HK-2 (cell line): ENCODE data around the gene OR51E2.

Experiments used
- DNase-seq: peaks from one replicate; pipeline ENCODE4 v3.0.0-alpha.2; 2018; ENCODE audit not compliant: unreplicated experiment

Gene OR51E2

DNA sequence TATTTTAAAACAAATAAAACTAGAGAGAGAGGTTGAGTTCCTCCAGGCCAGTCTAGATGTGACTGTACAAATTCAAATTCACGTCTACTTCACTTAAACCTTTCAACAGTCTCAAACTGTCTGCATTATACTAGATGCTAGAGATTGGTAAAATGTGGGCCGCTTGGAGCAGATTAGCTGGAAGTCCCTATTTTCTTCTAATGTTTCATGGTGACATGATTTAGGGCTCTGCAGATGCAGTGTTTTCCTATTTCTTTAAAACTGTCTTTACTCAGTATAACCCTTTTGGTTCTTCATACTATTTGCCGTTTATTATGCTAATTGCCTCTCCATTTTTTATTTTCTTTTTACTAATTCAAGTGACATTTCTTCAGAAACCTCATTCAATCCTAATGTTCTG is 33.5 kb downstream of the OR51E2 start:
- no peak for DNase-seq

DNA sequence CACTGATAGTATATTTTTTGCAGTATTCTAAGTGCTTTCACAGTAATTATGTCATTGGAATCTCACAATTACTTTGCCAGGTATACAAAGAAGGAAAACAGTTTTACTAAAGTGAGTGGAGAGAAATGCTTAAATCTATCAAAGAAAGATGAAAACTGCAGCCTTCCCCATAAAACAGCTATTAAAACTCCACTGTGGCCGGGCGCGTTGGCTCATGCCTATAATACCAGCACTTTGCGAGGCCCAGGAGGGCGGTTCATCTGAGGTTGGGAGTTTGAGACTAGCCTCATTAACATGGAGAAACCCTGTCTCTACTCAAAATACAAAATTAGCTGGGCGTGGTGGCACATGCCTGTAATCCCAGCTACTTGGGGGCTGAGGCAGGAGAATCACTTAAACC is 34.8 kb downstream of the OR51E2 start:
- DNase-seq, result no peak

DNA sequence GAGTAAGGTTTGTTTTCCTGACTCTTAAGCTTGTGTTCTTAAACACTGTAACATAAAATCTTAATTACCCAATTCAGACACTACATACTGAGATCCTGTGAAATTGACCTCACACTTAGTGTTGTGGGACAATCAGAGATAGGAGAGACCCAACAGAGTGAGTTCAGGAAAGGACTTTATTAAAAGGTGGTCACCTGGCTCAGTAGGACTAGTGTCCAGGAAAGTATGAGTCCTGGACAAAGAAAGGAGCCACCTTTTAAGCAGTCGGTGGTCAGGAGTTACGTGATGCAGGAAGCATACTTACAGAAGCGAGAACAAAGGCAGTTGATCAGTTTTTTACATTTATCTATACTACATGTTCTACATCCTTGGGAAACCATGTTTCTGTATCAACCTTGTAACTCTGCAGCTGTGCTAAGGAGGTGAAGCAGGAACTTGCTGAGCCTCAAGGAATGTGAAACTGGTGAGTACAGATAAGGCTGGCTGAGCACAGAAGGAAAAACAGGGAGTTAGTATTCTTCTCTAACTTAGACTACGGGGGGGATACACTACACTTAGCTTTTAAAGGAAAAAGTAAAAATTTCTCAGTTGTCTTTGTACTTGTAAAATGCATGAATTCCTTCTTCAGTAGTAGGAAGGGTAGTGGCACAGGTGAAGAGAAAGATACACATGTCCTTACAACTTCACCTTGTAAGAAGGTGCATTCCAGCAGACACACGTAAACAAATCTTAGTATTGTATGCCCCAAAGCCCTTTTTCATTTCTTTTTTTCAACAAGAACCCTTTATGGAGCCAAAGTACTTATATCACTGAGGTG is 38.8 kb downstream of the OR51E2 start:
- DNase-seq, result no peak

GRCh38 chr11:4654635-4655369 is 42.9 kb downstream of the OR51E2 start:
- DNase-seq, result no peak

- DNase-seq, result no peak
Observed at GRCh38 chr11:4647766-4648165, 49.9 kb downstream of the OR51E2 start.

GRCh38 chr11:4645974-4646373 is 51.7 kb downstream of the OR51E2 start:
- DNase-seq, result no peak

- DNase-seq, result no peak
Observed at GRCh38 chr11:4644233-4644632, 53.4 kb downstream of the OR51E2 start.

DNA sequence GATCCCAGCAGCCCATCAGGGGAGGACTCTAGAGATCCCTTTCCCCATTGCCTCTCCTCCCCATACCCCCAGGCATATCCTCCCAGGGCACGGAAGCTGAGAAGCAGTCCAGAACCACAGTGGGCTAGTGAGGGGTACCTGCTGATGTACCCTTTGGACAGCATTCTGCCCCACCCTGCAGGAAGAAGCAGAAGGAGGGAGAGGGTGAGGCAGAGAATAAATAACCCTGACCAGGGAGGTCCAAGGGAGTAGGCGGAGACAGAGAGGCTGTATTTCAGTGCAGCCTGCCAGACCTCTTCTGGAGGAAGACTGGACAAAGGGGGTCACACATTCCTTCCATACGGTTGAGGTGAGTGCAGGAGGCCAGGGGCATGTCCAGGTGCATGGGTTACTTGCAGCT is 54.0 kb downstream of the OR51E2 start, which contains the start of gene OR51E1:
Gene OR51E1 (plus strand): TSS at position 301 of the 400 bp plus-strand sequence. CDS start 8,545 bp downstream, outside the sequence.
- DNase-seq, result no peak

DNA sequence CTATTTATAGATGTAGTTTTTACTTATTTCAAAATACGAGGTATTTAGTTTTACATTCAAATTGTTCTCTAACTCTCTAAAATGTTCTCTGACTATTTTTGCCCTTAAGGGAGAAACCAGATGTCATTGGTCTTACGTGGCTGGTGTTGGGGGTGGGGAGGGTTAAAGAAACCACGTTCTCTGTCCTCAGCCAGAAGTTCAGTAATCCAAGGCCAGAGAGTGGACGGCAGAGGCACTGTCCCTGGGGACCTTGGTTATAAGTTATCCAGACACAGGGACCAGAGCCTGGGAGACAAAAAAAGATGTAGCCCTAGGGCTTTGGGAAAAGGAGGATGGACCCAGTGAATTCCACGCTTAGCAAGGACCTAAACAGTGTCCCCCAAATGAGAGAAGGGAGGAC is 54.6 kb downstream of the OR51E2 start:
- no peak for DNase-seq

- DNase-seq, result no peak
Observed at GRCh38 chr11:4642043-4642442, 55.6 kb downstream of the OR51E2 start.

- DNase-seq, result no peak
Observed at GRCh38 chr11:4641501-4641900, 56.2 kb downstream of the OR51E2 start.

GRCh38 chr11:4639931-4640330 is 57.7 kb downstream of the OR51E2 start:
- no peak for DNase-seq

GRCh38 chr11:4637662-4638047 is 60.0 kb downstream of the OR51E2 start:
- no peak for DNase-seq

GRCh38 chr11:4636962-4637661 is 60.5 kb downstream of the OR51E2 start, which contains the start of gene OR51D1:
Gene OR51D1, plus strand, starts transcription at chr11:4637477. Its CDS starts 2,314 bp downstream, at chr11:4639791.
- DNase-seq, result peak; percentile 50

DNA sequence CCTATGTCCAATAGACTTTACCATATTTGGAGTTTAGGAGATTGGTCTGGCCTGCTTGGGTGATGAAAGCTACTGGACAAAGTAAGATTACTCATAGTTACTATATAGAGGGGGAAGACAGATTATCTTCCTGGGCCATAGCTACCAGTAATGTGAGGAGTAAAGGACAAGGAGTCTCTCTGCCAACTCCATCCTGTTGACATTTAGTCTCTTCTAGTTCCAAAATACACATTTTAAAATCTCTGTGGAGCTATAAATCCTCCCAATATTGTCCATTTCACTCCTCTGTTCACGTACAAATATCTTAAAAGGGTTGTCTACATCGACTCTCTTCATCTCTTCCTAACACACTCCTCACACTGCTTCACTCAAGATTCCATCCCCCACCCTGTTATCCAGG is 61.5 kb downstream of the OR51E2 start:
- DNase-seq, result no peak
